NCI-H2196 treated with DMSO at 0.1 percent for 48 hours (cell line): ENCODE measurements around the gene PROSER3.

ENCODE experiments used
- DNase-seq: peaks from one replicate; lab custom pipeline; 2025; ENCODE audit not compliant: unreplicated experiment; lab: John Stamatoyannopoulos, UW

PROSER3 gene

DNA sequence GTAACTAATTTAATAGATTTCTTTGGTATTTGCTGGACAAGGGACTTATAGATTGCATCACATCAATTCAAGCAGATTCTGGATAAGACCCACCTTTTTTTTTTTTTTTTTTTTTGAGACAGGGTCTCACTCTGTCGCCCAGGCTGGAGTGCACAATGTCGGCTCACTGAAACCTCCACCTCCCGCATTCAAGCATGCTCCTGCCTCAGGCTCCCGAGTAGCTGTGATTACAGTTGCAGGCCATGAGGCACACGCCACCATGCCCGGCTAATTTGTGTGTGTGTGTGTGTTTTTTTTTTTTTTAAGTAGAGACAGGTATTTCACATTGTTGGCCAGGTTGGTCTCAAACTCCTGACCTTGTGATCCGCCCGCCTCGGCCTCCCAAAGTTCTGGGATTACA lies 58.9 kb downstream of the PROSER3 start:
- no peak for DNase-seq

DNA sequence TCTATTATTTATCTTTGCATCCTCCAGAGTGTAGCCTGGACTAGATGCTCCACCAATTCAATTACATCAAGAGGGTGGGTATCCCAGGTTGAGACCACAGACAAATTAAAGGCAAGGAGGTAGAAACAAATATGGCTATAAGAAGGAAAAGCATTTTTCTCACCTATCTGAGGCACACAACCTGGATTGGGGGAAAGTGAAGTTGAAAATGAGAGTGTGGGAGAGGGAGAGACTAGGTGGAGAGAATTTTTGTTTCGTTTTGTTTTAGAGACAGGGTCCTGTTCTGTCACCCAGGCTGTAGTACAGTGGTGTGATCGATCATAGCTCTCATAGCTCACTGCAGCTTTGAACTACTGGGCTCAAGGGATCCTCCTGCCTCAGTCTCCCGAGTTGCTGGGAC lies 60.5 kb downstream of the PROSER3 start:
- DNase-seq, result no peak
